ENCODE measurements around the gene FAM236A.
"Not testable (repeated sequence)": the region's sequence is repeated elsewhere in the genome, so short reads cannot be mapped to it uniquely, and the experiment has no call there.

FAM236A gene

GRCh38 chrX:72937906-72938305, at the start of gene FAM236A:
Gene FAM236A, plus strand, starts transcription at chrX:72938206. Its CDS starts 57 bp downstream, at chrX:72938263.
- not testable (repeated sequence) for DNase-seq

- DNase-seq: not testable (repeated sequence)
Measured at GRCh38 chrX:72889740-72890139, 48.3 kb upstream of the FAM236A start.

GRCh38 chrX:72912315-72912714, 25.7 kb upstream of the FAM236A start, which contains the start of gene FAM236C:
Gene FAM236C, plus strand, starts transcription at chrX:72912615. Its CDS starts 100 bp downstream, at chrX:72912715.
- not testable (repeated sequence) for DNase-seq

GRCh38 chrX:72916096-72916495, 21.9 kb upstream of the FAM236A start:
- not testable (repeated sequence) for DNase-seq

- not testable (repeated sequence) for DNase-seq
Measured at GRCh38 chrX:72932283-72932682, 5.7 kb upstream of the FAM236A start.

GRCh38 chrX:72936455-72936854, 1.6 kb upstream of the FAM236A start:
- DNase-seq: not testable (repeated sequence)

- DNase-seq: not testable (repeated sequence)
Measured at GRCh38 chrX:72936882-72937455, 1.0 kb upstream of the FAM236A start.

GRCh38 chrX:72942272-72942671, 4.3 kb downstream of the FAM236A start:
- DNase-seq: not testable (repeated sequence)

GRCh38 chrX:72943035-72943818, 5.2 kb downstream of the FAM236A start:
- not testable (repeated sequence) for DNase-seq

- DNase-seq: not testable (repeated sequence)
Measured at GRCh38 chrX:72943819-72944169, 5.8 kb downstream of the FAM236A start, which contains the start of gene DMRTC1. Gene DMRTC1, minus strand, starts transcription at chrX:72943837. Its CDS starts 68,143 bp downstream, at chrX:72875694.

- not testable (repeated sequence) for DNase-seq
Measured at GRCh38 chrX:72959971-72960370, 22.0 kb downstream of the FAM236A start.

GRCh38 chrX:72971859-72972258, 33.9 kb downstream of the FAM236A start:
- DNase-seq: not testable (repeated sequence)

- not testable (repeated sequence) for DNase-seq
Measured at GRCh38 chrX:72974885-72975284, 36.9 kb downstream of the FAM236A start.

- not testable (repeated sequence) for DNase-seq
Measured at GRCh38 chrX:72980894-72981469, 43.0 kb downstream of the FAM236A start.

Data from activated CD4-positive, alpha-beta T cell treated with anti-CD3 and anti-CD28 coated beads, Interleukin-2, Interleukin-6, amounts not matched to agents 100 ng/mL and 50 ng/mL, durations not matched to agents 16 hours and 8 hours (primary cell).